Natural killer cell (primary cell): ENCODE measurements around the gene ACOT7. TPM values are rescaled to one million over a fixed set of nuclear protein-coding genes. Genes with fewer than 3 reads are reported as not detected.

Experiments used
- ATAC-seq, 3 donors: fragments of 150-1000 bp in 2 of 3; fragments of 200-7000 bp in 1 of 3; cut with Tn5 transposase; 1 replicate in 1 of 3; 2 replicates in 2 of 3; pipeline ENCODE4 v1.10.0; 2021; ENCODE audit warnings: mild to moderate bottlenecking in 2 of 3, moderate library complexity in 2 of 3
- DNase-seq, 2 donors: peaks; one replicate each; pipeline versions ENCODE4 v3.0.0 to v3.0.0-alpha.2; 2013 to 2021; ENCODE audit warnings: mixed read lengths in 1 of 2
- H3K27ac ChIP-seq: one replicate; pipeline ENCODE4 v1.5.1; 2013; ENCODE audit warnings: mild to moderate bottlenecking, low read length
- H3K27me3 ChIP-seq: one replicate; pipeline ENCODE4 v1.6.1; 2013; ENCODE audit warnings: low read length; ENCODE audit not compliant: control insufficient read depth, insufficient read depth
- H3K36me3 ChIP-seq: one replicate; pipeline ENCODE4 v1.6.1; 2013; ENCODE audit warnings: low read length; ENCODE audit not compliant: control insufficient read depth, insufficient read depth
- H3K4me1 ChIP-seq: one replicate; pipeline ENCODE4 v1.6.1; 2013; ENCODE audit warnings: low read length; ENCODE audit not compliant: control insufficient read depth, insufficient read depth
- H3K4me3 ChIP-seq: one replicate; pipeline ENCODE4 v1.5.1; 2013; ENCODE audit warnings: low read length
- H3K9me3 ChIP-seq: one replicate; pipeline ENCODE4 v1.6.1; 2013; ENCODE audit warnings: low read length; ENCODE audit not compliant: control insufficient read depth, insufficient read depth
- H3K27ac Mint-ChIP-seq, 2 donors: one replicate each; pipeline ENCODE4 v1.8.0; 2022; ENCODE audit warnings: mild to moderate bottlenecking in 2 of 2, mixed read lengths in 2 of 2, moderate library complexity in 1 of 2
- H3K27me3 Mint-ChIP-seq, 2 donors: one replicate each; pipeline ENCODE4 v1.8.0; 2022; ENCODE audit warnings: low read depth in 2 of 2, mixed read lengths in 2 of 2
- H3K36me3 Mint-ChIP-seq: one replicate; pipeline ENCODE4 v1.8.0; 2022; ENCODE audit warnings: mixed read lengths
- H3K4me1 Mint-ChIP-seq, 2 donors: one replicate each; pipeline ENCODE4 v1.8.0; 2022; ENCODE audit warnings: mixed read lengths in 2 of 2
- H3K4me3 Mint-ChIP-seq: one replicate; pipeline ENCODE4 v1.8.0; 2022; ENCODE audit warnings: mild to moderate bottlenecking, moderate library complexity, mixed read lengths
- H3K9me3 Mint-ChIP-seq, 2 donors: one replicate each; pipeline ENCODE4 v1.8.0; 2022; ENCODE audit warnings: mixed read lengths in 2 of 2
- CTCF ChIP-seq: fragments of 200-600 bp; IDR thresholded peaks from one replicate; pipeline ENCODE4 v1.8.0; 2022; ENCODE audit warnings: antibody characterized with exemption
- WGBS: methylation state at CpG from one replicate; pipeline ENCODE4 v1.1.7; 2013; ENCODE audit warnings: missing lambda C conversion rate; ENCODE audit not compliant: insufficient coverage; 5-methylcytosine and 5-hydroxymethylcytosine counted together
- intact Hi-C: fragments of 100-400 bp; cut with micrococcal nuclease; formaldehyde crosslinking; loops from one replicate; pipeline ENCODE4 v1.14.2; 2022
- total RNA-seq, 4 donors: library from RNA; stranded (reverse); fragments of 120-200 nt in 1 of 4; gene quantifications; one replicate each; pipeline versions ENCODE4 v1.2.3 to v1.2.4, GENCODE V29; 2013 to 2022

The ACOT7 gene
- total RNA-seq, 3 donors from 2014 or later (not counting 1 experiment from before 2014, with no cell fraction given) = 11.5 to 16.9 (median 15.4) TPM

GRCh38 chr1:6386371-6386949 is 7.1 kb downstream of the ACOT7 start:
- 92% methylated on average over 10 of the region's 10 CpGs for WGBS
- H3K27ac ChIP-seq = no peak overlapping the region
- H3K4me3 ChIP-seq = no peak overlapping the region
- H3K4me1 ChIP-seq = no peaks in the 10 kb centered on the region
- Mint-ChIP-seq H3K27me3 (no peaks in the 10 kb centered on the region), H3K27ac (no peak overlapping the region), H3K4me1 (peaks cover 0 to 4% of the 10 kb centered on the region in 2 donors), H3K36me3 (no peaks in the 10 kb centered on the region), H3K9me3 (no peaks in the 10 kb centered on the region), H3K4me3 (no peak overlapping the region)
- no peaks in the 10 kb centered on the region for H3K36me3 ChIP-seq
- ATAC-seq (no peak), DNase-seq (no peak)
- TF ChIP-seq CTCF = no peak
- no peaks in the 10 kb centered on the region for H3K27me3 ChIP-seq
- intact Hi-C loops = no loop called here
- no peaks in the 10 kb centered on the region for H3K9me3 ChIP-seq

DNA sequence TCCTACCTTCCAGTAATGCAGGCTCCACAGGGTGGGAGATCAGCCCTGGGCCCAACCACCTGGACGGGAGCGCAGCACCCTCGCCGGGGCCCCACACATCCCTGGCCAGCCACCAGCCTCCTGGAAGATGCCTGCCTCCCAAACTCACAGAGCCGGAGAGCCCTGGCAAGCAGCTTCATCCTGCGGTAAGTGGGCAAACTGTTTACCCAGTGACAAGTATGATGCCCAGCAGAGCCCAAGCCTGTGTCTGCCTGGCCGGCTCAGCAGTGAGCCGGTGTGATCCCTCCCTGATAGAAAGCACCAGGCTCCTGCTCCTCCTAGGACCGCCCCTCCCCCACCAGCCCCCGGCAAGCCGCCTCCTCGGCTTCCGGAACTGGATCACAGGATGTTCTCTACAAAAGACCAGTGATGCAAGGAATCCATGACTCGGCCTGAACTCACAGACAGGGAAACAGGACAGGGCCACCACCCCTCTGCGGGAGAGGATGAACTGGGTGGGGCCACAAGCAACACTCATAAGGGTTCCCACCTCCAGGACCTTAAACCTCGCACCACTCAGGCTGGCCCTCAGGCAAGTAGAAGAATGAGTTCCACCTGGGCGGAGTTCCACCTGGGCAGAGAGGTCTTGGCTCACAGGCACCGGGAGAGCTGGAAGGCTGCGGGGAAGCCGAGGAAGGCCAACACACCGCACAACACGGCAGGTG is 7.9 kb downstream of the ACOT7 start:
- WGBS = 94% methylated on average over 22 of the region's 22 CpGs
- H3K27ac Mint-ChIP-seq = no peak overlapping the region
- no peak overlapping the region for H3K27ac ChIP-seq

DNA sequence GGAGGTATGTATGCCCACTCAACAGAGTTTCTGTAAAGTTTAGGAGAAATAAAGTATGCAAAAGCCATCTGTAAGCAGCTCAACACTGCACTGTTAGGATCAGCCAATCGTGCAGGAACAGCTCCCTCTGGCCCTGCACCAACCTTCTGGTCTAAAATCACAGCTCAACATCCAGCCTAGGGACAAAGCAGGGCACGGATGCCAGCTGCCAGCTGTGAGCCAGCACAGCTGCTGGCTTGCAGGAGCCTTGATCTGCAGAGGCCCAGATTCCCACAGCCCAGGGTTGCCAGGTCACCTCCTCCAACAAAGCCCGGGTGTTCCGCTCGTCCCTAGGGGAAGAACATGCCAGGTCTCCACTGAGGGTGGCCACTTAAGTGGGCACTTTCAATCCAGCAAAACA is 8.6 kb downstream of the ACOT7 start:
- H3K4me3 Mint-ChIP-seq = no peak overlapping the region
- intact Hi-C loops = no loop called here
- H3K4me1 Mint-ChIP-seq = peaks cover 0 to 4% of the 10 kb centered on the region in 2 donors
- no peaks in the 10 kb centered on the region for H3K36me3 Mint-ChIP-seq
- H3K27me3 ChIP-seq = no peaks in the 10 kb centered on the region
- H3K9me3 ChIP-seq = no peaks in the 10 kb centered on the region
- no peaks in the 10 kb centered on the region for H3K4me1 ChIP-seq
- ATAC-seq (no peak), DNase-seq (no peak)
- H3K27ac Mint-ChIP-seq = no peak overlapping the region
- H3K4me3 ChIP-seq = no peak overlapping the region
- H3K36me3 ChIP-seq = no peaks in the 10 kb centered on the region
- TF ChIP-seq CTCF = no peak
- H3K9me3 Mint-ChIP-seq = no peaks in the 10 kb centered on the region
- 97% methylated on average over 5 of the region's 5 CpGs for WGBS
- H3K27me3 Mint-ChIP-seq = no peaks in the 10 kb centered on the region
- no peak overlapping the region for H3K27ac ChIP-seq

More for the DNA sequence above, 7.9 kb downstream of the ACOT7 start:
- Histone ChIP-seq H3K4me3 (no peak overlapping the region), H3K4me1 (no peaks in the 10 kb centered on the region), H3K27me3 (no peaks in the 10 kb centered on the region), H3K36me3 (no peaks in the 10 kb centered on the region), H3K9me3 (no peaks in the 10 kb centered on the region)
- no peaks in the 10 kb centered on the region for H3K36me3 Mint-ChIP-seq
- no peaks in the 10 kb centered on the region for H3K27me3 Mint-ChIP-seq
- no peak overlapping the region for H3K4me3 Mint-ChIP-seq
- intact Hi-C loops = no loop called here
- ATAC-seq (no peak), DNase-seq (no peak)
- TF ChIP-seq CTCF = no peak
- no peaks in the 10 kb centered on the region for H3K9me3 Mint-ChIP-seq
- peaks cover 0 to 4% of the 10 kb centered on the region in 2 donors for H3K4me1 Mint-ChIP-seq
